ENCODE data around the gene LAMC3. TPM values are rescaled to one million over a fixed set of nuclear protein-coding genes. Genes with fewer than 3 reads are reported as not detected.

Gene LAMC3
- total RNA-seq, 1 experiment from 2014 or later, result 0.36 TPM

- no peaks in the 10 kb centered on the region for H3K36me3 Mint-ChIP-seq (ENCODE audit: insufficient read depth, unreplicated experiment)
- H3K27ac Mint-ChIP-seq (ENCODE audit: unreplicated experiment), result no peak overlapping the region
- Histone ChIP-seq H3K27me3 (replicated peaks; ENCODE audit: control insufficient read depth, insufficient read depth, low read length) (no peaks in the 10 kb centered on the region), H3K4me3 (ENCODE audit: low read depth, low read length) (no peak overlapping the region), H3K9me3 (no peaks in the 10 kb centered on the region), H3K36me3 (ENCODE audit: control insufficient read depth, insufficient read depth, low read length) (no peaks in the 10 kb centered on the region), H3K4me1 (no peaks in the 10 kb centered on the region)
- POLR2A ChIA-PET, result no interaction called here
- H3K4me3 Mint-ChIP-seq (ENCODE audit: unreplicated experiment), result no peak overlapping the region
- CTCF ChIA-PET, result interaction anchor here (0.9 kb wide), 1 partner anchor 16 kb away, joined by 4 read pairs; no protein-coding TSS in a partner anchor
- TF ChIP-seq, protein P1, sequence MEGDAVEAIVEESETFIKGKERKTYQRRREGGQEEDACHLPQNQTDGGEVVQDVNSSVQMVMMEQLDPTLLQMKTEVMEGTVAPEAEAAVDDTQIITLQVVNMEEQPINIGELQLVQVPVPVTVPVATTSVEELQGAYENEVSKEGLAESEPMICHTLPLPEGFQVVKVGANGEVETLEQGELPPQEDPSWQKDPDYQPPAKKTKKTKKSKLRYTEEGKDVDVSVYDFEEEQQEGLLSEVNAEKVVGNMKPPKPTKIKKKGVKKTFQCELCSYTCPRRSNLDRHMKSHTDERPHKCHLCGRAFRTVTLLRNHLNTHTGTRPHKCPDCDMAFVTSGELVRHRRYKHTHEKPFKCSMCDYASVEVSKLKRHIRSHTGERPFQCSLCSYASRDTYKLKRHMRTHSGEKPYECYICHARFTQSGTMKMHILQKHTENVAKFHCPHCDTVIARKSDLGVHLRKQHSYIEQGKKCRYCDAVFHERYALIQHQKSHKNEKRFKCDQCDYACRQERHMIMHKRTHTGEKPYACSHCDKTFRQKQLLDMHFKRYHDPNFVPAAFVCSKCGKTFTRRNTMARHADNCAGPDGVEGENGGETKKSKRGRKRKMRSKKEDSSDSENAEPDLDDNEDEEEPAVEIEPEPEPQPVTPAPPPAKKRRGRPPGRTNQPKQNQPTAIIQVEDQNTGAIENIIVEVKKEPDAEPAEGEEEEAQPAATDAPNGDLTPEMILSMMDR (IDR thresholded peaks at IDR 0.05; ENCODE audit: insufficient read depth in 1 of 2, low read depth in 1 of 2, low read length in 1 of 2, severe bottlenecking in 1 of 2, unreplicated experiment in 1 of 2), result no peak
- H3K27me3 Mint-ChIP-seq (ENCODE audit: insufficient read depth, unreplicated experiment), result peaks cover 10% of the 10 kb centered on the region
- no peaks in the 10 kb centered on the region for H3K9me3 Mint-ChIP-seq (ENCODE audit: unreplicated experiment)
- intact Hi-C loops (cut with micrococcal nuclease; ENCODE audit: unreplicated experiment), result no loop called here
- H3K4me1 Mint-ChIP-seq (ENCODE audit: low read depth, unreplicated experiment), result no peaks in the 10 kb centered on the region
- DNase-seq, result no peak
- no TSS peak for BruUV-seq (replicated peaks)
These were observed 22.1 kb downstream of the LAMC3 start for GRCh38 chr9:131031005-131031641.

DNA sequence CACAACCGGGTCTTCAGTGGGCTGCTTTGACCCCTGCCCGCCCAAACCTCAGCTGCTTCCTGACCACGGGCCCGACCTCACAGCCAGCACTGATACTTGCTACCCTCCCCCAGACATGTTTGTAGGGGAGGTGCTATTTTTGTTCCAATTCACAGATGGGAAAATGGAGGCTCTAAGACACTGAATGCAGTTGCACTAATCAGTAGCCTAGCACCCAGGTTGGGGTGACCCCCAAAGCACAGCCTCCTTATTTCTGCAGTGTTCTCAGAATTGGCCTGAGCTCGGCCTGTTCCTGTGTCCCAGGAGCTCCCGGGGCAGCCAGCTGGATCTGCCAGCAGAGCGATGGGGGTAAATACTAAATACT is 22.6 kb downstream of the LAMC3 start:
- no peaks in the 10 kb centered on the region for H3K4me1 Mint-ChIP-seq (ENCODE audit: low read depth, unreplicated experiment)

DNA sequence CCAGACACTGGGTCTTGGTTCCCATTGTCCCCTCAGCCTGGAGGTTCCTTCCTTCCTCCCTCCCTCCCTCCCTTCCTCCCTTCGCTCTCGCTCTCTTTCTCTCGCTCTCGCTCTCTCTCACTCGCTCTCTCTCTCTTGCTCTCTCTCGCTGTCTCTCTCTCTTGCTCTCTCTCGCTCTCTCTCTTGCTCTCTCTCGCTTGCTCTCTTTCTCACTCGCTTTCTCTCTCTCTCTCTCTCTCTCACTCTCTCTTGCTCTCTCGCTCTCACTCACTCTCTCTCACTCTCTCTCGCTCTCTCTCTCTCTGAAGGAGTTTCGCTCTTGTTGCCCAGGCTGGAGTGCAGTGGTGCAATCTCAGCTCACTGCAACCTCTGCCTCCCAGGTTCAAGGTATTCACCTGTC is 23.4 kb downstream of the LAMC3 start:
- intact Hi-C loops (cut with micrococcal nuclease; ENCODE audit: unreplicated experiment), result no loop called here
- POLR2A ChIA-PET, result no interaction called here
- Histone ChIP-seq H3K9me3 (no peaks in the 10 kb centered on the region), H3K36me3 (ENCODE audit: control insufficient read depth, insufficient read depth, low read length) (no peaks in the 10 kb centered on the region), H3K4me3 (ENCODE audit: low read depth, low read length) (no peak overlapping the region), H3K27me3 (replicated peaks; ENCODE audit: control insufficient read depth, insufficient read depth, low read length) (no peaks in the 10 kb centered on the region), H3K4me1 (no peaks in the 10 kb centered on the region)
- DNase-seq, result no peak
- no peaks in the 10 kb centered on the region for H3K36me3 Mint-ChIP-seq (ENCODE audit: insufficient read depth, unreplicated experiment)
- no peak overlapping the region for H3K27ac Mint-ChIP-seq (ENCODE audit: unreplicated experiment)
- H3K4me1 Mint-ChIP-seq (ENCODE audit: low read depth, unreplicated experiment), result peaks cover 3% of the 10 kb centered on the region
- H3K9me3 Mint-ChIP-seq (ENCODE audit: unreplicated experiment), result no peaks in the 10 kb centered on the region
- TF ChIP-seq, protein P1 (IDR thresholded peaks at IDR 0.05; ENCODE audit: insufficient read depth in 1 of 2, low read depth in 1 of 2, low read length in 1 of 2, severe bottlenecking in 1 of 2, unreplicated experiment in 1 of 2), result no peak
- BruUV-seq (replicated peaks), result no TSS peak
- H3K27me3 Mint-ChIP-seq (ENCODE audit: insufficient read depth, unreplicated experiment), result peaks cover 13% of the 10 kb centered on the region
- CTCF ChIA-PET, result no interaction called here
- no peak overlapping the region for H3K4me3 Mint-ChIP-seq (ENCODE audit: unreplicated experiment)

More for the DNA sequence above, 22.6 kb downstream of the LAMC3 start:
- no peak for DNase-seq
- BruUV-seq (replicated peaks), result no TSS peak
- H3K4me1 ChIP-seq, result no peaks in the 10 kb centered on the region
- TF ChIP-seq, protein P1 (IDR thresholded peaks at IDR 0.05; ENCODE audit: insufficient read depth in 1 of 2, low read depth in 1 of 2, low read length in 1 of 2, severe bottlenecking in 1 of 2, unreplicated experiment in 1 of 2), result no peak
- Mint-ChIP-seq H3K27me3 (ENCODE audit: insufficient read depth, unreplicated experiment) (peaks cover 10% of the 10 kb centered on the region), H3K9me3 (ENCODE audit: unreplicated experiment) (no peaks in the 10 kb centered on the region), H3K4me3 (ENCODE audit: unreplicated experiment) (no peak overlapping the region), H3K27ac (ENCODE audit: unreplicated experiment) (no peak overlapping the region), H3K36me3 (ENCODE audit: insufficient read depth, unreplicated experiment) (no peaks in the 10 kb centered on the region)
- H3K4me3 ChIP-seq (ENCODE audit: low read depth, low read length), result no peak overlapping the region
- no peaks in the 10 kb centered on the region for H3K27me3 ChIP-seq (replicated peaks; ENCODE audit: control insufficient read depth, insufficient read depth, low read length)
- H3K36me3 ChIP-seq (ENCODE audit: control insufficient read depth, insufficient read depth, low read length), result no peaks in the 10 kb centered on the region
- intact Hi-C loops (cut with micrococcal nuclease; ENCODE audit: unreplicated experiment), result no loop called here
- no peaks in the 10 kb centered on the region for H3K9me3 ChIP-seq
- ChIA-PET POLR2A (no interaction called here), CTCF (interaction anchor here (0.9 kb wide), 1 partner anchor 15 kb away, joined by 4 read pairs; no protein-coding TSS in a partner anchor)
